Activated CD8-positive, alpha-beta T cell treated with anti-CD3 and anti-CD28 coated beads for 36 hours (primary cell): Measurements from ENCODE around the gene SEC16A. TPM values are rescaled to one million over a fixed set of nuclear protein-coding genes. Genes with fewer than 3 reads are reported as not detected.

Experiments
- ATAC-seq: fragments of 200-7000 bp; cut with Tn5 transposase; one replicate; pipeline ENCODE4 v1.10.0; 2021; ENCODE audit warnings: mild to moderate bottlenecking, moderate library complexity
- CTCF ChIA-PET: fragments of 350-600 bp; sonication (Branson Sonifier 250); formaldehyde crosslinking; loops from one replicate; lab custom pipeline; 2021; ENCODE audit warnings: antibody characterized with exemption; lab: Charles Lee
- POLR2A ChIA-PET: fragments of 350-600 bp; sonication (Branson Sonifier 250); formaldehyde crosslinking; loops from one replicate; lab custom pipeline; 2021; ENCODE audit warnings: antibody characterized with exemption; lab: Charles Lee
- DNase-seq: peaks from one replicate; pipeline ENCODE4 v3.0.0-alpha.2; 2020
- H3K27ac Mint-ChIP-seq: one replicate; pipeline ENCODE4 v1.8.0; 2021; ENCODE audit warnings: mild to moderate bottlenecking, mixed read lengths
- H3K27me3 Mint-ChIP-seq: one replicate; pipeline ENCODE4 v1.8.0; 2021; ENCODE audit warnings: mixed read lengths
- H3K36me3 Mint-ChIP-seq: one replicate; pipeline ENCODE4 v1.8.0; 2021; ENCODE audit warnings: low read depth, mixed read lengths
- H3K4me1 Mint-ChIP-seq: one replicate; pipeline ENCODE4 v1.8.0; 2021; ENCODE audit warnings: low read depth, mixed read lengths
- H3K4me3 Mint-ChIP-seq: one replicate; pipeline ENCODE4 v1.8.0; 2021; ENCODE audit warnings: mild to moderate bottlenecking, moderate library complexity, mixed read lengths
- H3K9me3 Mint-ChIP-seq: one replicate; pipeline ENCODE4 v1.8.0; 2021; ENCODE audit warnings: mixed read lengths
- intact Hi-C: fragments of 100-400 bp; cut with micrococcal nuclease; formaldehyde crosslinking; loops from one replicate; pipeline ENCODE4 v1.10.0; 2022
- total RNA-seq, 2 experiments: library from RNA; stranded (reverse); gene quantifications; one replicate each; pipeline ENCODE4 v1.2.3, GENCODE V29; 2021
- TF ChIP-seq, protein P1 (sequence below): fragments of 200-600 bp; IDR thresholded peaks from one replicate; pipeline ENCODE4 v1.8.0; 2022; ENCODE audit warnings: antibody characterized with exemption, mild to moderate bottlenecking

Gene SEC16A
- total RNA-seq, 2 experiments from 2014 or later, result 67.9 to 69.8 TPM

- Mint-ChIP-seq H3K4me1 (no peaks in the 10 kb centered on the region), H3K4me3 (no peak overlapping the region), H3K27me3 (no peaks in the 10 kb centered on the region), H3K36me3 (peaks cover 51% of the 10 kb centered on the region), H3K27ac (no peak overlapping the region), H3K9me3 (no peaks in the 10 kb centered on the region)
- no peak for ATAC-seq
- intact Hi-C loops, result no loop called here
- ChIA-PET CTCF (no interaction called here), POLR2A (interaction anchor here (1.2 kb wide), 2 partner anchors 11 to 41 kb away, joined by 3 read pairs; no protein-coding TSS in a partner anchor)
- no peak for DNase-seq
- TF ChIP-seq, protein P1, sequence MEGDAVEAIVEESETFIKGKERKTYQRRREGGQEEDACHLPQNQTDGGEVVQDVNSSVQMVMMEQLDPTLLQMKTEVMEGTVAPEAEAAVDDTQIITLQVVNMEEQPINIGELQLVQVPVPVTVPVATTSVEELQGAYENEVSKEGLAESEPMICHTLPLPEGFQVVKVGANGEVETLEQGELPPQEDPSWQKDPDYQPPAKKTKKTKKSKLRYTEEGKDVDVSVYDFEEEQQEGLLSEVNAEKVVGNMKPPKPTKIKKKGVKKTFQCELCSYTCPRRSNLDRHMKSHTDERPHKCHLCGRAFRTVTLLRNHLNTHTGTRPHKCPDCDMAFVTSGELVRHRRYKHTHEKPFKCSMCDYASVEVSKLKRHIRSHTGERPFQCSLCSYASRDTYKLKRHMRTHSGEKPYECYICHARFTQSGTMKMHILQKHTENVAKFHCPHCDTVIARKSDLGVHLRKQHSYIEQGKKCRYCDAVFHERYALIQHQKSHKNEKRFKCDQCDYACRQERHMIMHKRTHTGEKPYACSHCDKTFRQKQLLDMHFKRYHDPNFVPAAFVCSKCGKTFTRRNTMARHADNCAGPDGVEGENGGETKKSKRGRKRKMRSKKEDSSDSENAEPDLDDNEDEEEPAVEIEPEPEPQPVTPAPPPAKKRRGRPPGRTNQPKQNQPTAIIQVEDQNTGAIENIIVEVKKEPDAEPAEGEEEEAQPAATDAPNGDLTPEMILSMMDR, result no peak
Measured at GRCh38 chr9:136454026-136454796, 28.6 kb downstream of the SEC16A start.

DNA sequence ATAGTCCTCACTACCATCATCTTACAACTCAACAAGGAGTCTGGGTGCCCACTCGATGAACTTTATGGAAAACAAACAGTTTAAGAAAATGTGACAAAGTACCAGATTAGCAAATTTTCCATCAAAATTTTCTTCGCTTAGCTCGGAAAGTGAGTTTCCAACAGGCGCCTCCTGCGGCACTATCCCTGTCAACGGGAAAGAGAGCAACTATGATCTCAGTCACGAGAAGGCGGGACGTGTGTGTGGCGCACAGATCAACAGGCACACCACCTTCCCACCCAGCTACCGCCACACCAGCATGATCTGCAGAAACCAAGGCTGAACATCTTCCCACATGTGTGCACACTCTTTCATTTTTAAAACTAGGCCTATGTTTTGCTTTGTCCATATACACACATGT is 29.5 kb downstream of the SEC16A start:
- TF ChIP-seq, protein P1, result no peak
- Mint-ChIP-seq H3K36me3 (peaks cover 51% of the 10 kb centered on the region), H3K4me3 (no peak overlapping the region), H3K4me1 (no peaks in the 10 kb centered on the region), H3K27me3 (no peaks in the 10 kb centered on the region), H3K27ac (no peak overlapping the region), H3K9me3 (no peaks in the 10 kb centered on the region)
- POLR2A ChIA-PET, result interaction anchor here (0.6 to 1.5 kb wide), 3 partner anchors 17 to 491 kb away, joined by 3 to 4 read pairs (median 3); partner anchors contain the start of gene FBXW5
- ATAC-seq, result no peak
- intact Hi-C loops, result no loop called here
- CTCF ChIA-PET, result no interaction called here
- DNase-seq, result no peak

- intact Hi-C loops, result no loop called here
- no peak overlapping the region for H3K4me3 Mint-ChIP-seq
- ChIA-PET CTCF (no interaction called here), POLR2A (no interaction called here)
- TF ChIP-seq, protein P1, result no peak
- no peak overlapping the region for H3K27ac Mint-ChIP-seq
- no peaks in the 10 kb centered on the region for H3K9me3 Mint-ChIP-seq
- ATAC-seq (no peak), DNase-seq (no peak)
- no peaks in the 10 kb centered on the region for H3K27me3 Mint-ChIP-seq
- no peaks in the 10 kb centered on the region for H3K4me1 Mint-ChIP-seq
- H3K36me3 Mint-ChIP-seq, result peaks cover 58% of the 10 kb centered on the region
Measured at GRCh38 chr9:136451221-136451877, 31.5 kb downstream of the SEC16A start.

GRCh38 chr9:136448655-136449054 is 34.2 kb downstream of the SEC16A start:
- Mint-ChIP-seq H3K9me3 (no peaks in the 10 kb centered on the region), H3K27ac (no peak overlapping the region), H3K27me3 (no peaks in the 10 kb centered on the region), H3K4me3 (no peak overlapping the region), H3K4me1 (no peaks in the 10 kb centered on the region), H3K36me3 (peaks cover 52% of the 10 kb centered on the region)
- no peak for ATAC-seq
- ChIA-PET POLR2A (no interaction called here), CTCF (no interaction called here)
- DNase-seq, result no peak
- intact Hi-C loops, result no loop called here
- TF ChIP-seq, protein P1, result no peak
